H1 (cell line): ENCODE measurements around the gene PATL2. TPM values are rescaled to one million over a fixed set of nuclear protein-coding genes. Genes with fewer than 3 reads are reported as not detected.

Source experiments
- CTCF ChIA-PET: fragments of 300-600 bp; sonication (Branson Sonifier 250); formaldehyde crosslinking; loops from one replicate; lab custom pipeline; 2021; ENCODE audit not compliant: partially characterized antibody; lab: Charles Lee
- POLR2A ChIA-PET: fragments of 300-600 bp; sonication (Branson Sonifier 250); formaldehyde crosslinking; loops from one replicate; lab custom pipeline; 2021; ENCODE audit warnings: inconsistent platforms; ENCODE audit not compliant: partially characterized antibody; lab: Charles Lee
- DNase-seq, 2 experiments: peaks; one replicate each; pipeline versions ENCODE4 v3.0.0 to v3.0.0-alpha.2; 2010 to 2022; ENCODE audit warnings: low spot score in 2 of 2, low read depth in 1 of 2, mixed read lengths in 1 of 2
- FAIRE-seq: peaks from 2 replicates; lab custom pipeline; 2011; peaks lifted over from hg19 to GRCh38; lab: Jason Lieb, UNC
- H2AFZ ChIP-seq: 2 replicates; pipeline ENCODE4 v1.8.1; 2012; ENCODE audit warnings: low read length, inconsistent platforms
- H2AK5ac ChIP-seq: 2 replicates; pipeline ENCODE4 v1.6.1; 2013; ENCODE audit warnings: low read depth, low read length
- H2BK120ac ChIP-seq: replicated peaks from 2 replicates; pipeline ENCODE3; 2013; ENCODE audit warnings: low read depth, low read length, inconsistent platforms
- H2BK12ac ChIP-seq: 2 replicates; pipeline ENCODE4 v1.6.1; 2013; ENCODE audit warnings: low read depth, low read length
- H2BK15ac ChIP-seq: 2 replicates; pipeline ENCODE4 v1.6.1; 2013; ENCODE audit warnings: low read length
- H2BK20ac ChIP-seq: 2 replicates; pipeline ENCODE4 v1.6.1; 2013; ENCODE audit warnings: low read length
- H2BK5ac ChIP-seq: 2 replicates; pipeline ENCODE4 v1.6.1; 2013; ENCODE audit warnings: low read depth, low read length
- H3K14ac ChIP-seq: 2 replicates; pipeline ENCODE4 v1.6.1; 2013; ENCODE audit warnings: inconsistent platforms; ENCODE audit not compliant: insufficient read length
- H3K18ac ChIP-seq: 2 replicates; pipeline ENCODE4 v1.6.1; 2013; ENCODE audit warnings: low read length; ENCODE audit errors: extremely low read depth
- H3K23ac ChIP-seq: 2 replicates; pipeline ENCODE4 v1.6.1; 2013; ENCODE audit warnings: inconsistent platforms; ENCODE audit not compliant: insufficient read length
- H3K23me2 ChIP-seq: 2 replicates; pipeline ENCODE4 v1.6.1; 2013; ENCODE audit warnings: low read depth, low read length
- H3K27ac ChIP-seq: 2 replicates; pipeline ENCODE4 v1.6.1; 2011; ENCODE audit warnings: low read depth, low read length, inconsistent platforms
- H3K27me3 ChIP-seq, 4 experiments: replicated peaks in 1 of 4; 1 replicate in 1 of 4; 2 replicates in 3 of 4; pipeline versions ENCODE4 v1.6.1 to v1.8.1; 2011 to 2013; ENCODE audit warnings: low read length in 3 of 4, mild to moderate bottlenecking in 3 of 4, inconsistent platforms in 2 of 4, mixed read lengths in 2 of 4, moderate library complexity in 1 of 4; ENCODE audit not compliant: control insufficient read depth in 3 of 4, insufficient read depth in 3 of 4; ENCODE audit errors: extremely low read depth in 1 of 4
- H3K36me3 ChIP-seq, 4 experiments: 2 replicates each; pipeline versions ENCODE4 v1.6.1 to v1.8.1; 2011 to 2013; ENCODE audit warnings: mild to moderate bottlenecking in 4 of 4, low read length in 3 of 4, moderate library complexity in 2 of 4, control low read depth in 1 of 4, inconsistent platforms in 1 of 4; ENCODE audit not compliant: insufficient read depth in 4 of 4, control insufficient read depth in 2 of 4
- H3K4ac ChIP-seq: replicated peaks from 2 replicates; pipeline ENCODE3; 2013; ENCODE audit warnings: low read length, low read depth, mixed read lengths, inconsistent platforms; ENCODE audit not compliant: insufficient read length
- H3K4me1 ChIP-seq, 4 experiments: replicated peaks in 1 of 4; 1 replicate in 1 of 4; 2 replicates in 3 of 4; pipeline versions ENCODE4 v1.6.1 to v1.8.1; 2011 to 2013; ENCODE audit warnings: low read length in 3 of 4, inconsistent platforms in 2 of 4, mixed read lengths in 1 of 4; ENCODE audit not compliant: insufficient read depth in 4 of 4, control insufficient read depth in 3 of 4
- H3K4me2 ChIP-seq, 2 experiments: 2 replicates each; pipeline versions ENCODE4 v1.6.1 to v1.8.1; 2011 to 2013; ENCODE audit warnings: low read depth in 2 of 2, low read length in 2 of 2, control low read depth in 1 of 2, inconsistent platforms in 1 of 2, mild to moderate bottlenecking in 1 of 2; ENCODE audit not compliant: insufficient read depth in 1 of 2
- H3K4me3 ChIP-seq, 4 experiments: fragments of 200-600, 300-600 bp in 1 of 4; sonication (generic), shearing (Covaris generic), sonication (Bioruptor Twin) in 1 of 4; 2 replicates each; pipeline versions ENCODE4 v1.5.1 to v1.8.1; 2011 to 2016; ENCODE audit warnings: low read length in 4 of 4, low read depth in 3 of 4, control low read depth in 2 of 4, inconsistent platforms in 2 of 4, mild to moderate bottlenecking in 2 of 4, mixed read lengths in 1 of 4, moderate library complexity in 1 of 4; ENCODE audit not compliant: insufficient read depth in 2 of 4; ENCODE audit errors: extremely low read depth in 1 of 4
- H3K56ac ChIP-seq: replicated peaks from 2 replicates; pipeline ENCODE3; 2013; ENCODE audit warnings: low read depth, mild to moderate bottlenecking, mixed read lengths, low read length, inconsistent platforms; ENCODE audit not compliant: insufficient read length
- H3K79me1 ChIP-seq: 2 replicates; pipeline ENCODE4 v1.6.1; 2013; ENCODE audit warnings: low read depth, low read length, control low read depth
- H3K79me2 ChIP-seq, 2 experiments: 2 replicates each; pipeline versions ENCODE4 v1.6.1 to v1.8.1; 2012 to 2013; ENCODE audit warnings: low read length in 2 of 2, mild to moderate bottlenecking in 2 of 2, inconsistent platforms in 1 of 2; ENCODE audit not compliant: insufficient read depth in 2 of 2, control insufficient read depth in 1 of 2
- H3K9ac ChIP-seq, 4 experiments: replicated peaks in 1 of 4; 1 replicate in 1 of 4; 2 replicates in 3 of 4; pipeline versions ENCODE4 v1.6.1 to v1.8.1; 2011 to 2013; ENCODE audit warnings: low read depth in 3 of 4, low read length in 3 of 4, control low read depth in 2 of 4, mild to moderate bottlenecking in 2 of 4, moderate library complexity in 2 of 4, inconsistent platforms in 1 of 4; ENCODE audit errors: extremely low read depth in 1 of 4
- H3K9me3 ChIP-seq, 2 experiments: 2 replicates each; pipeline versions ENCODE4 v1.6.1 to v1.8.1; 2012 to 2013; ENCODE audit warnings: mild to moderate bottlenecking in 2 of 2, moderate library complexity in 2 of 2, control low read depth in 1 of 2, inconsistent platforms in 1 of 2, low read depth in 1 of 2, low read length in 1 of 2, mixed read lengths in 1 of 2; ENCODE audit not compliant: insufficient read depth in 2 of 2
- H4K20me1 ChIP-seq, 2 experiments: replicated peaks in 1 of 2; 2 replicates each; pipeline versions ENCODE3 to v1.8.1; 2011 to 2013; ENCODE audit warnings: inconsistent platforms in 2 of 2, low read length in 2 of 2, mild to moderate bottlenecking in 1 of 2; ENCODE audit not compliant: insufficient read depth in 2 of 2, control insufficient read depth in 1 of 2
- H4K5ac ChIP-seq: 2 replicates; pipeline ENCODE4 v1.6.1; 2013; ENCODE audit warnings: low read length, low read depth, mixed read lengths, inconsistent platforms; ENCODE audit not compliant: insufficient read length
- H4K8ac ChIP-seq: 2 replicates; pipeline ENCODE4 v1.8.0; 2013; ENCODE audit warnings: mild to moderate bottlenecking, moderate library complexity, low read length, inconsistent platforms; ENCODE audit not compliant: insufficient read depth; ENCODE audit errors: extremely low read depth
- H4K91ac ChIP-seq: replicated peaks from 2 replicates; pipeline ENCODE3; 2013; ENCODE audit warnings: low read length, mixed read lengths, inconsistent platforms; ENCODE audit not compliant: insufficient read length
- BRCA1 ChIP-seq: IDR thresholded peaks from 2 replicates; pipeline ENCODE4 v1.6.1; 2012; ENCODE audit warnings: low read depth, low read length, improper control_type of control experiment
- RFX5 ChIP-seq: IDR thresholded peaks from 2 replicates; pipeline ENCODE4 v1.6.1; 2011; ENCODE audit warnings: low read depth, low read length, improper control_type of control experiment, borderline replicate concordance
- RNF2 ChIP-seq: fragments of 200-900, 300-1000 bp; sonication (generic); IDR thresholded peaks from 2 replicates; pipeline ENCODE4 v1.7.1; 2016; ENCODE audit warnings: borderline replicate concordance, low read depth, mild to moderate bottlenecking, antibody characterized with exemption, low read length; ENCODE audit not compliant: poor library complexity, severe bottlenecking; ENCODE audit errors: missing control alignments
- WGBS, 2 experiments: shearing (Covaris generic) in 1 of 2; methylation state at CpG; one replicate each; pipeline versions ENCODE4 v1.1.6 to v1.1.7; 2013 to 2015; ENCODE audit warnings: low lambda C conversion rate in 2 of 2, mixed read lengths in 2 of 2, inconsistent platforms in 1 of 2, low coverage in 1 of 2, missing lambda C conversion rate in 1 of 2; ENCODE audit not compliant: insufficient replicate concordance in 2 of 2, insufficient coverage in 1 of 2, insufficient read length in 1 of 2; ENCODE audit errors: extremely low coverage in 1 of 2, missing lambda C conversion rate in 1 of 2; 5-methylcytosine and 5-hydroxymethylcytosine counted together
- polyA plus RNA-seq, 7 experiments: library from polyadenylated mRNA; depleted of rRNA in 3 of 7; stranded (reverse) in 5 of 7; unstranded in 2 of 7; fragments of >200 nt in 5 of 7; fragments of 200-250 nt in 2 of 7; gene quantifications; 1 replicate in 5 of 7; 2 replicates in 1 of 7; 4 replicates in 1 of 7; pipeline versions ENCODE4 v1.2.1 to v1.2.3, GENCODE V29; 2011 to 2013; ENCODE audit warnings: missing spikeins in 2 of 7, mixed read lengths in 2 of 7
- total RNA-seq: library from RNA; stranded (reverse); fragmentation: NEBNext Ultra II Directional; extraction: Animal tissue kit (Norgen Biotek cat#: 25700); gene quantifications from 2 replicates; pipeline ENCODE4 v1.2.1, GENCODE V29; 2021

PATL2 gene
- total and polyA plus RNA-seq, 2 of the 8 experiments (the other 6 are each of a cell fraction or from before 2014, with no cell fraction given) = 0.65 to 1.3 TPM

- Histone ChIP-seq H2BK120ac (no peak overlapping the region), H4K20me1 (no peaks in the 10 kb centered on the region), H4K8ac (no peak overlapping the region), H3K79me2 (no peaks in the 10 kb centered on the region), H3K23ac (no peak overlapping the region), H3K14ac (no peak overlapping the region), H4K5ac (no peak overlapping the region), H4K91ac (no peak overlapping the region), H3K36me3 (no peaks in the 10 kb centered on the region), H2BK5ac (no peak overlapping the region), H3K4me3 (no peak overlapping the region), H3K9ac (no peak overlapping the region), H2BK20ac (no peak overlapping the region), H3K4me2 (no peak overlapping the region), H3K27ac (no peak overlapping the region), H3K23me2 (no peaks in the 10 kb centered on the region), H3K18ac (no peak overlapping the region), H2BK15ac (no peak overlapping the region), H3K4me1 (no peaks in the 10 kb centered on the region), H2BK12ac (no peak overlapping the region), H3K79me1 (no peaks in the 10 kb centered on the region), H3K56ac (no peak overlapping the region), H3K4ac (no peak overlapping the region), H2AFZ (no peak overlapping the region), H3K9me3 (no peaks in the 10 kb centered on the region; a peak in 1 of 4 replicates), H3K27me3 (no peaks in the 10 kb centered on the region), H2AK5ac (no peak overlapping the region)
- POLR2A ChIA-PET = no interaction called here
- CTCF ChIA-PET = interaction anchor here (0.6 to 1.5 kb wide), 4 partner anchors 23 to 1374 kb away, joined by 3 to 5 read pairs (median 3); partner anchors contain the start of gene SPG11
- FAIRE-seq (no peak), DNase-seq (no peak)
- 87% methylated on average over 1 of the region's 1 CpG; no CpG with 5 or more reads in 1 of the 2 experiments for WGBS, 2 experiments
- no peak for TF ChIP-seq RFX5
- no peak for TF ChIP-seq BRCA1
- no peak for TF ChIP-seq RNF2
Measured at GRCh38 chr15:44705986-44706385, 5.1 kb downstream of the PATL2 start.
